Brain microvascular endothelial cell (primary cell): Measurements from ENCODE around the gene VWA2.

Source experiments
- DNase-seq: peaks from one replicate; pipeline ENCODE4 v3.0.0-alpha.2; 2020
- H3K27ac ChIP-seq: fragments of 250-450 bp; sonication (Bioruptor Pico); 2 replicates; pipeline ENCODE4 v1.5.1; 2020; ENCODE audit warnings: mild to moderate bottlenecking, moderate library complexity
- H3K27me3 ChIP-seq: fragments of 250-450 bp; sonication (Bioruptor Pico); replicated peaks from 2 replicates; pipeline ENCODE4 v1.5.1; 2020; ENCODE audit warnings: mild to moderate bottlenecking
- H3K36me3 ChIP-seq: fragments of 250-450 bp; sonication (Bioruptor Pico); replicated peaks from 2 replicates; pipeline ENCODE4 v1.5.1; 2020; ENCODE audit warnings: mild to moderate bottlenecking
- H3K4me3 ChIP-seq: 2 replicates; pipeline ENCODE4 v1.5.1; 2011; ENCODE audit warnings: low read depth, mild to moderate bottlenecking, control low read depth, low read length, moderate library complexity
- CTCF ChIP-seq: IDR thresholded peaks from 2 replicates; pipeline ENCODE4 v1.5.1; 2011; ENCODE audit warnings: low read depth, mild to moderate bottlenecking, moderate library complexity, low read length, control low read depth, inconsistent platforms; ENCODE audit errors: missing control alignments
- in situ Hi-C: cut with HindIII; loops from 2 replicates; pipeline ENCODE4 v1.10.0; 2017; ENCODE audit warnings: low sequenced_read_pairs, low pct_ligation_motif_present

Gene VWA2

DNA sequence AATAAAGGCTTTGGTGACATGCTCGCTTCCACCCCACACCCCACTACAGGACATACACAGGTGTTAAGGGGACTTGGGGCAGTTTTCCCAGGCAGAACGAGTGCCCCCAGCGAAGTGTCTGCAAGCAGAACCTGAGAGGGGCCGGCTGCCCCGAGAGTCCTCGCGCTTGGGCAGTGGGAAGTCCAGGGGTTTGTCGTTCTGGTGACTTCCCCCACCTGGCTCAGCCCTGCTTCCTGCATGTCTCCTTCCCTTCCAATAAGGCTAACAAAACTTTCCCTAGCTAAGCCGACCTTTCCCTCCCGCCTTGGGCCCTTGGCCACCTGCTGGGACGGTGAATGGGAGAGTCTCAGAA lies 916 bp downstream of the VWA2 start:
- Histone ChIP-seq H3K27me3 (peaks cover 62% of the 10 kb centered on the region), H3K27ac (no peak overlapping the region), H3K36me3 (no peaks in the 10 kb centered on the region), H3K4me3 (no peak overlapping the region)
- in situ Hi-C loops = no loop called here
- TF ChIP-seq CTCF = no peak
- no peak for DNase-seq

GRCh38 chr10:114242235-114242634 lies 3.2 kb downstream of the VWA2 start:
- no peak for TF ChIP-seq CTCF
- Histone ChIP-seq H3K27ac (no peak overlapping the region), H3K36me3 (no peaks in the 10 kb centered on the region), H3K4me3 (no peak overlapping the region), H3K27me3 (peaks cover 62% of the 10 kb centered on the region)
- no peak for DNase-seq
- in situ Hi-C loops = no loop called here

- in situ Hi-C loops = no loop called here
- Histone ChIP-seq H3K27me3 (peaks cover 54% of the 10 kb centered on the region), H3K36me3 (no peaks in the 10 kb centered on the region), H3K27ac (no peak overlapping the region), H3K4me3 (no peak overlapping the region)
- TF ChIP-seq CTCF = no peak
- DNase-seq = no peak
These were observed 4.6 kb downstream of the VWA2 start for GRCh38 chr10:114243661-114244060.

DNA sequence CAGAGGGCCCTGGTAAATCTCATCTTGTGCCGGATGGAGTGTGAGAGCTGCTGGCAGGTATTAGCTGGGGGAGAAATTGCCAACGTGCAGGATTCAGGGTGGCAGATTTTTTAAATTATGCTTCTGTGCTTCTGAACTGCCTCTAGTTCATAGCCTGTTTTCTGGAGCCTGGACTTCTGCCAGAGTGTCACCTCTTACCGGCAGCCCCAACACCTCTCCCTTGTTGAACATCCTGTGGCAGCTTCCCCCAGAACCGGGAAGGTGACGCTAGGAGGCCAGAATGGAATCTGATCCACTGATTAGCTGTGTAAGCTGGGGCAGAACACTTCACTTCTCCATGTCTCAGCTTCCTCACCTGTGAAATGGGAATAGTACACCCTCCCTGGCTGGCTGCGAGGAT lies 5.1 kb downstream of the VWA2 start:
- no peak overlapping the region for H3K27ac ChIP-seq
- TF ChIP-seq CTCF = no peak
- peaks cover 50% of the 10 kb centered on the region for H3K27me3 ChIP-seq
- no peaks in the 10 kb centered on the region for H3K36me3 ChIP-seq
- H3K4me3 ChIP-seq = no peak overlapping the region
- DNase-seq = no peak
- in situ Hi-C loops = no loop called here

- Histone ChIP-seq H3K36me3 (no peaks in the 10 kb centered on the region), H3K27ac (no peak overlapping the region), H3K27me3 (peaks cover 39% of the 10 kb centered on the region), H3K4me3 (no peak overlapping the region)
- no peak for TF ChIP-seq CTCF
- in situ Hi-C loops = no loop called here
- DNase-seq = no peak
These were observed 6.2 kb downstream of the VWA2 start for GRCh38 chr10:114245121-114245791.

- H3K27me3 ChIP-seq = peaks cover 27% of the 10 kb centered on the region
- TF ChIP-seq CTCF = no peak
- H3K36me3 ChIP-seq = no peaks in the 10 kb centered on the region
- no peak overlapping the region for H3K4me3 ChIP-seq
- in situ Hi-C loops = no loop called here
- H3K27ac ChIP-seq = no peak overlapping the region
- DNase-seq = no peak
These were observed 7.7 kb downstream of the VWA2 start for GRCh38 chr10:114246679-114247305.
